Right lobe of liver (tissue), 4 donors: ENCODE results near the gene NLGN1.

Source experiments
- CTCF ChIP-seq, 4 donors: fragments of 200-600 bp in 3 of 4; fragments of 450-650 bp in 1 of 4; IDR thresholded peaks; one replicate each; pipeline versions ENCODE4 v1.5.1 to v1.8.0; 2016 to 2022; ENCODE audit warnings: antibody characterized with exemption in 4 of 4, mild to moderate bottlenecking in 2 of 4
- POLR2A ChIP-seq: fragments of 450-650 bp; IDR thresholded peaks from one replicate; pipeline ENCODE4 v1.6.1; 2017; ENCODE audit warnings: antibody characterized with exemption, mild to moderate bottlenecking
- donor health status: DM: no; HTN: no; CAD: no.
- donor health status: DM: no; HTN: no; CAD: no.
- donor health status: DM: no; HTN: yes; CAD: no.

DNA sequence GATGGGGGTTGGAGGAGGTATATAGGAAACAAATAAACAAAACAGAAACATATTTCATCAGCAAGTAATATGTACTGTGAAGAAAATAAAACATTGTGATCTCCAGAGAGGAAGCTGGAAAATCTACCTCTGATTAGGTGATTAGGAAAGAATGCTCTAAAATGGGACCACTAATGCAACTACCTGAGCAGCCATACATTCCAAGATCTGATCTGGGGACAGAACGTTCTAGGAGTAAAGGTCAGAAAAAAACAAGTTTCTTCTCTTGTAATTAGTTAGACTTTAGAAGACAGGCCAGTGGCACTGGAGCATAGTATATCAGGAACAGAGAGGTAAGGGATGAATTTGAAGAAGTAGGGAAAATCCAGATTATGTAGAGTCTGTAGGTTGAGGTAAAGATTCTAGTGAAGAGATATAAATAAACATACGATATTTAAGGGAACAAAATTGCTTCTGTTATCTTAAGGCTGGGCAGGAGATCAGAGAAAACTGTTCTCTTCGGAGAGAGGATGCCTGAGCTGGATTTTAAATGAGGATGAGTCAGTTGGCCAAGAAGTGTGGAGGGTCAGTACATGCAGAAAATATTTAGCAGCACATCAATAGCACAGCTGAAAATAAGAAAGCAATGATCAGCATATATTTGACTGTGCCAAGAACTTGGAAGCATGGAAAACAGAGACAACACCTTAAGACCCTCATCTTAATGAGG, 429.5 kb downstream of the NLGN1 start:
- TF ChIP-seq CTCF (IDR thresholded peaks at IDR 0.05): no peak
- TF ChIP-seq POLR2A: no peak
